CD14-positive monocyte (primary cell): ENCODE measurements around the gene AGK. TPM values are rescaled to one million over a fixed set of nuclear protein-coding genes. Genes with fewer than 3 reads are reported as not detected.
"Not testable (repeated sequence)": the region's sequence is repeated elsewhere in the genome, so short reads cannot be mapped to it uniquely, and the experiment has no call there.

Experiments used
- DNase-seq, 3 donors: peaks; one replicate each; pipeline ENCODE4 v3.0.0-alpha.2; 2011 to 2022
- H2AFZ ChIP-seq: 2 replicates; pipeline ENCODE4 v1.6.0; 2012; ENCODE audit warnings: mild to moderate bottlenecking, low read depth, low read length, inconsistent platforms; ENCODE audit not compliant: insufficient read depth, poor library complexity, severe bottlenecking
- H3K27ac ChIP-seq, 2 donors: 1 replicate in 1 of 2; 2 replicates in 1 of 2; pipeline ENCODE4 v1.5.1; 2012 to 2013; ENCODE audit warnings: low read length in 2 of 2, control low read depth in 1 of 2, inconsistent platforms in 1 of 2, low read depth in 1 of 2, mild to moderate bottlenecking in 1 of 2
- H3K27me3 ChIP-seq, 2 donors: one replicate each; pipeline versions ENCODE4 v1.6.0 to v1.6.1; 2011 to 2013; ENCODE audit warnings: low read length in 2 of 2; ENCODE audit not compliant: control insufficient read depth in 2 of 2, insufficient read depth in 2 of 2
- H3K36me3 ChIP-seq, 2 donors: replicated peaks in 1 of 2; 1 replicate in 1 of 2; 2 replicates in 1 of 2; pipeline versions ENCODE4 v1.5.1 to v1.6.1; 2012 to 2013; ENCODE audit warnings: low read length in 2 of 2, control low read depth in 1 of 2, inconsistent platforms in 1 of 2, mild to moderate bottlenecking in 1 of 2; ENCODE audit not compliant: insufficient read depth in 2 of 2, control insufficient read depth in 1 of 2
- H3K4me1 ChIP-seq, 2 donors: 1 replicate in 1 of 2; 2 replicates in 1 of 2; pipeline versions ENCODE4 v1.5.1 to v1.6.1; 2012 to 2013; ENCODE audit warnings: low read length in 2 of 2, control low read depth in 1 of 2, inconsistent platforms in 1 of 2, mild to moderate bottlenecking in 1 of 2, moderate library complexity in 1 of 2; ENCODE audit not compliant: insufficient read depth in 2 of 2, control insufficient read depth in 1 of 2
- H3K4me2 ChIP-seq: replicated peaks from 2 replicates; pipeline ENCODE3; 2012; ENCODE audit warnings: low read length, moderate library complexity, mild to moderate bottlenecking; ENCODE audit not compliant: poor library complexity, severe bottlenecking; ENCODE audit errors: extremely low read depth
- H3K4me3 ChIP-seq, 3 experiments: fragments of 200-600 bp in 1 of 3; sonication (generic) in 1 of 3; replicated peaks in 1 of 3; 1 replicate in 2 of 3; 2 replicates in 1 of 3; pipeline ENCODE4 v1.5.1; 2011 to 2013; ENCODE audit warnings: low read length in 3 of 3, mild to moderate bottlenecking in 3 of 3, control low read depth in 2 of 3, low read depth in 2 of 3, inconsistent platforms in 1 of 3, moderate library complexity in 1 of 3
- H3K79me2 ChIP-seq: 2 replicates; pipeline ENCODE4 v1.6.0; 2012; ENCODE audit warnings: mild to moderate bottlenecking, control low read depth, inconsistent platforms, low read length, moderate library complexity; ENCODE audit not compliant: insufficient read depth
- H3K9ac ChIP-seq: 2 replicates; pipeline ENCODE4 v1.6.0; 2017; ENCODE audit warnings: low read length, mild to moderate bottlenecking; ENCODE audit not compliant: insufficient read depth, poor library complexity, severe bottlenecking
- H3K9me3 ChIP-seq, 2 donors: replicated peaks in 1 of 2; 1 replicate in 1 of 2; 2 replicates in 1 of 2; pipeline versions ENCODE4 v1.5.1 to v1.6.1; 2012 to 2013; ENCODE audit warnings: low read length in 2 of 2, control low read depth in 1 of 2; ENCODE audit not compliant: control insufficient read depth in 1 of 2, insufficient read depth in 1 of 2
- H4K20me1 ChIP-seq: 2 replicates; pipeline ENCODE4 v1.6.0; 2012; ENCODE audit warnings: mild to moderate bottlenecking, low read length, control low read depth, moderate library complexity; ENCODE audit not compliant: insufficient read depth
- H3K27ac Mint-ChIP-seq, 7 donors: one replicate each; pipeline ENCODE4 v1.8.0; 2020; ENCODE audit warnings: mild to moderate bottlenecking in 7 of 7, mixed read lengths in 7 of 7, moderate library complexity in 6 of 7, inconsistent platforms in 2 of 7
- H3K27me3 Mint-ChIP-seq, 3 donors: one replicate each; pipeline ENCODE4 v1.8.0; 2021 to 2022; ENCODE audit warnings: low read depth in 3 of 3, mild to moderate bottlenecking in 3 of 3, mixed read lengths in 3 of 3, moderate library complexity in 3 of 3, inconsistent platforms in 1 of 3
- H3K36me3 Mint-ChIP-seq, 2 donors: one replicate each; pipeline ENCODE4 v1.8.0; 2020; ENCODE audit warnings: mixed read lengths in 2 of 2, inconsistent platforms in 1 of 2, mild to moderate bottlenecking in 1 of 2
- H3K4me1 Mint-ChIP-seq: one replicate; pipeline ENCODE4 v1.8.0; 2020; ENCODE audit warnings: mild to moderate bottlenecking, mixed read lengths
- H3K4me3 Mint-ChIP-seq, 2 donors: one replicate each; pipeline ENCODE4 v1.8.0; 2020; ENCODE audit warnings: mild to moderate bottlenecking in 2 of 2, mixed read lengths in 2 of 2, moderate library complexity in 1 of 2
- H3K9me3 Mint-ChIP-seq, 7 donors: one replicate each; pipeline ENCODE4 v1.8.0; 2020 to 2022; ENCODE audit warnings: mixed read lengths in 7 of 7, mild to moderate bottlenecking in 6 of 7, moderate library complexity in 6 of 7, inconsistent platforms in 2 of 7
- CTCF ChIP-seq: fragments of 200-600 bp; IDR thresholded peaks from one replicate; pipeline ENCODE4 v1.8.0; 2022; ENCODE audit warnings: antibody characterized with exemption, mild to moderate bottlenecking
- WGBS: methylation state at CpG from one replicate; pipeline ENCODE4 v1.1.5; 2013; ENCODE audit warnings: missing lambda C conversion rate; ENCODE audit not compliant: insufficient coverage; 5-methylcytosine and 5-hydroxymethylcytosine counted together
- intact Hi-C, 2 donors: fragments of 100-400 bp; cut with micrococcal nuclease; formaldehyde crosslinking; loops; one replicate each; pipeline versions ENCODE4 v1.15.0 to v1.15.1; 2023
- polyA plus RNA-seq, 3 donors: library from polyadenylated mRNA; depleted of rRNA in 1 of 3; unstranded in 2 of 3; stranded (reverse) in 1 of 3; fragments of 300-500 nt in 2 of 3; fragments of >200 nt in 1 of 3; fragmentation: Illumina TruSeq in 2 of 3; gene quantifications; 1 replicate in 2 of 3; 2 replicates in 1 of 3; pipeline ENCODE4 v1.2.3, GENCODE V29; 2012 to 2021

The AGK gene
- polyA plus RNA-seq, 3 donors, result 10.0 to 11.0 (median 11.0) TPM

GRCh38 chr7:141645188-141645587 lies 94.0 kb downstream of the AGK start:
- Histone ChIP-seq H3K36me3 (peaks cover 26 to 61% of the 10 kb centered on the region in 2 donors), H4K20me1 (no peaks in the 10 kb centered on the region), H3K4me3 (no peak overlapping the region), H3K4me2 (no peak overlapping the region), H2AFZ (no peak overlapping the region), H3K9me3 (no peaks in the 10 kb centered on the region), H3K27ac (no peak overlapping the region), H3K9ac (no peak overlapping the region), H3K27me3 (no peaks in the 10 kb centered on the region), H3K79me2 (no peaks in the 10 kb centered on the region), H3K4me1 (no peaks in the 10 kb centered on the region)
- TF ChIP-seq CTCF, result no peak
- no peak overlapping the region for H3K27ac Mint-ChIP-seq
- no peak overlapping the region for H3K4me3 Mint-ChIP-seq
- H3K4me1 Mint-ChIP-seq, result peaks cover 3% of the 10 kb centered on the region
- no peaks in the 10 kb centered on the region for H3K9me3 Mint-ChIP-seq
- intact Hi-C loops, result no loop called here
- H3K27me3 Mint-ChIP-seq, result peaks cover 0 to 2% (median 1%) of the 10 kb centered on the region in 3 donors
- peaks cover 27 to 43% of the 10 kb centered on the region in 2 donors for H3K36me3 Mint-ChIP-seq
- DNase-seq, result no peak

- Histone ChIP-seq H3K9me3 (no peaks in the 10 kb centered on the region), H3K4me2 (no peak overlapping the region), H3K36me3 (peaks cover 15 to 59% of the 10 kb centered on the region in 2 donors), H2AFZ (no peak overlapping the region), H3K4me3 (no peak overlapping the region), H3K27ac (no peak overlapping the region), H3K9ac (no peak overlapping the region), H3K4me1 (no peaks in the 10 kb centered on the region), H3K27me3 (no peaks in the 10 kb centered on the region), H3K79me2 (no peaks in the 10 kb centered on the region), H4K20me1 (no peaks in the 10 kb centered on the region)
- TF ChIP-seq CTCF, result no peak
- DNase-seq, result no peak
- Mint-ChIP-seq H3K27me3 (no peaks in the 10 kb centered on the region), H3K9me3 (no peaks in the 10 kb centered on the region), H3K4me3 (no peak overlapping the region), H3K4me1 (peaks cover 6% of the 10 kb centered on the region), H3K36me3 (peaks cover 23 to 38% of the 10 kb centered on the region in 2 donors), H3K27ac (peak overlapping the region in 2 of 7 donors; percentile 2 to 36)
- 95% methylated on average over 6 of the region's 6 CpGs for WGBS
- intact Hi-C loops, result no loop called here
These were observed 95.7 kb downstream of the AGK start for GRCh38 chr7:141646826-141647480.

- H3K27me3 Mint-ChIP-seq, H3K4me2 ChIP-seq, H3K9ac ChIP-seq, H3K27me3 ChIP-seq, H3K9me3 Mint-ChIP-seq, H3K9me3 ChIP-seq, H4K20me1 ChIP-seq, H3K4me1 Mint-ChIP-seq, DNase-seq, intact Hi-C loops, H3K4me3 ChIP-seq, H3K4me1 ChIP-seq, H3K27ac ChIP-seq, H2AFZ ChIP-seq, H3K79me2 ChIP-seq, H3K4me3 Mint-ChIP-seq: not testable (repeated sequence)
- H3K27ac Mint-ChIP-seq, result peak overlapping the region in 1 of 7 donors; percentile 64
- peaks cover 22 to 34% of the 10 kb centered on the region in 2 donors for H3K36me3 Mint-ChIP-seq
- peaks cover 13 to 59% of the 10 kb centered on the region in 2 donors for H3K36me3 ChIP-seq
- WGBS, result 98% methylated on average over 18 of the region's 21 CpGs
These were observed 96.5 kb downstream of the AGK start for GRCh38 chr7:141647701-141648100.
